ENCODE measurements around the gene PLAAT2.
A peak's percentile ranks its signal among the peaks of the same experiment; 100 is the strongest.
"Not testable (repeated sequence)": the region's sequence is repeated elsewhere in the genome, so short reads cannot be mapped to it uniquely, and the experiment has no call there.

Gene PLAAT2

GRCh38 chr11:63578882-63579281 lies 15.7 kb upstream of the PLAAT2 start:
- not testable (repeated sequence) for DNase-seq (ENCODE audit: low read depth)

- DNase-seq (ENCODE audit: low read depth), result no peak
Measured at GRCh38 chr11:63574856-63575602, 11.8 kb upstream of the PLAAT2 start.

- DNase-seq (ENCODE audit: low read depth), result peak; percentile 78
Measured at GRCh38 chr11:63573881-63574855, 11.0 kb upstream of the PLAAT2 start.

GRCh38 chr11:63572026-63572688 lies 9.0 kb upstream of the PLAAT2 start:
- DNase-seq (ENCODE audit: low read depth), result no peak

- no peak for DNase-seq (ENCODE audit: low read depth)
Measured at GRCh38 chr11:63569570-63569969, 6.4 kb upstream of the PLAAT2 start.

- DNase-seq (ENCODE audit: low read depth), result peak; percentile 72
Measured at GRCh38 chr11:63567044-63567840, 4.1 kb upstream of the PLAAT2 start.

GRCh38 chr11:63564784-63565350 lies 1.7 kb upstream of the PLAAT2 start:
- DNase-seq (ENCODE audit: low read depth), result peak; percentile 7

GRCh38 chr11:63564056-63564774 lies 1.0 kb upstream of the PLAAT2 start:
- DNase-seq (ENCODE audit: low read depth), result no peak

- no peak for DNase-seq (ENCODE audit: low read depth)
Measured at GRCh38 chr11:63560506-63561180, 2.5 kb downstream of the PLAAT2 start.

GRCh38 chr11:63558459-63559157 lies 4.6 kb downstream of the PLAAT2 start:
- no peak for DNase-seq (ENCODE audit: low read depth)

GRCh38 chr11:63557570-63557969 lies 5.6 kb downstream of the PLAAT2 start:
- no peak for DNase-seq (ENCODE audit: low read depth)

GRCh38 chr11:63556404-63557013 lies 6.7 kb downstream of the PLAAT2 start:
- DNase-seq (ENCODE audit: low read depth), result no peak

- DNase-seq (ENCODE audit: low read depth), result no peak
Measured at GRCh38 chr11:63554877-63555223, 8.3 kb downstream of the PLAAT2 start.

- DNase-seq (ENCODE audit: low read depth), result peak; percentile 45
Measured at GRCh38 chr11:63553759-63554158, 9.4 kb downstream of the PLAAT2 start.

- no peak for DNase-seq (ENCODE audit: low read depth)
Measured at GRCh38 chr11:63552921-63553320, 10.3 kb downstream of the PLAAT2 start.

- DNase-seq (ENCODE audit: low read depth), result no peak
Measured at GRCh38 chr11:63551889-63552266, 11.3 kb downstream of the PLAAT2 start.

GRCh38 chr11:63551091-63551888 lies 11.9 kb downstream of the PLAAT2 start:
- no peak for DNase-seq (ENCODE audit: low read depth)

- DNase-seq (ENCODE audit: low read depth), result not testable (repeated sequence)
Measured at GRCh38 chr11:63550156-63550700, 13.0 kb downstream of the PLAAT2 start.

Data from EH (cell line).